GM12878 (cell line): Measurements from ENCODE around the gene DGKB. TPM values are rescaled to one million over a fixed set of nuclear protein-coding genes. Genes with fewer than 3 reads are reported as not detected.

Source experiments
- ATAC-seq: fragments of 200-7000 bp; cut with Tn5 transposase; 3 replicates; pipeline ENCODE4 v1.9.1; 2020; ENCODE audit warnings: mild to moderate bottlenecking, moderate library complexity
- BruUV-seq: library from RNA; stranded (reverse); fragments of 400-500 nt; replicated peaks from 2 replicates; lab custom pipeline; 2021; lab: Mats Ljungman, UMichigan
- CTCF ChIA-PET: fragments of 300-600 bp; sonication (Branson Sonifier 250); formaldehyde crosslinking; extraction: SDS; loops from one replicate; lab custom pipeline; 2021; ENCODE audit warnings: inconsistent platforms; lab: Yijun Ruan, JAX
- POLR2A ChIA-PET: fragments of 350-600 bp; formaldehyde crosslinking; extraction: SDS; loops from one replicate; lab custom pipeline; 2021; ENCODE audit warnings: inconsistent platforms; lab: Charles Lee
- RAD21 ChIA-PET: fragments of 300-600 bp; sonication (Branson Sonifier 250); formaldehyde crosslinking; loops from one replicate; lab custom pipeline; 2023; ENCODE audit warnings: antibody characterized with exemption; ENCODE audit not compliant: unreplicated experiment; lab: Charles Lee
- SMC1A ChIA-PET: fragments of 300-600 bp; sonication (Branson Sonifier 250); formaldehyde crosslinking; loops from one replicate; lab custom pipeline; 2023; ENCODE audit not compliant: unreplicated experiment, uncharacterized antibody; lab: Charles Lee
- DNase-seq: peaks from one replicate; pipeline ENCODE4 v3.0.0-alpha.2; 2011; ENCODE audit warnings: low read depth, low spot score
- FAIRE-seq: peaks from 3 replicates; lab custom pipeline; 2011; peaks lifted over from hg19 to GRCh38; lab: Jason Lieb, UNC
- H2AFZ ChIP-seq: 2 replicates; pipeline ENCODE4 v1.6.0; 2011; ENCODE audit warnings: low read depth, low read length, control low read depth; ENCODE audit not compliant: control insufficient read depth
- H3K27ac ChIP-seq: 2 replicates; pipeline ENCODE4 v1.5.1; 2011; ENCODE audit warnings: control low read depth; ENCODE audit not compliant: control insufficient read depth, insufficient read depth
- H3K27me3 ChIP-seq, 2 experiments: replicated peaks in 1 of 2; 2 replicates each; pipeline versions ENCODE4 v1.6.0 to v1.6.1; 2011; ENCODE audit warnings: low read length in 1 of 2; ENCODE audit not compliant: control insufficient read depth in 2 of 2, insufficient read depth in 2 of 2
- H3K36me3 ChIP-seq, 2 experiments: 2 replicates each; pipeline ENCODE4 v1.5.1; 2011; ENCODE audit warnings: low read length in 1 of 2; ENCODE audit not compliant: control insufficient read depth in 2 of 2, insufficient read depth in 2 of 2
- H3K4me1 ChIP-seq: 2 replicates; pipeline ENCODE4 v1.6.1; 2011; ENCODE audit warnings: mild to moderate bottlenecking, low read length, moderate library complexity, mixed read lengths; ENCODE audit not compliant: control insufficient read depth, insufficient read depth
- H3K4me2 ChIP-seq: 2 replicates; pipeline ENCODE4 v1.6.0; 2011; ENCODE audit warnings: control low read depth; ENCODE audit not compliant: control insufficient read depth, insufficient read depth
- H3K4me3 ChIP-seq: fragments of 200-600 bp; sonication (generic); 2 replicates; pipeline ENCODE4 v1.5.1; 2016
- H3K79me2 ChIP-seq: 2 replicates; pipeline ENCODE4 v1.6.0; 2011; ENCODE audit warnings: low read length; ENCODE audit not compliant: control insufficient read depth, insufficient read depth
- H3K9ac ChIP-seq: 2 replicates; pipeline ENCODE4 v1.8.0; 2011; ENCODE audit warnings: low read length, control low read depth, mixed read lengths; ENCODE audit not compliant: control insufficient read depth, insufficient read depth
- H3K9me3 ChIP-seq: replicated peaks from 3 replicates; pipeline ENCODE4 v1.5.1; 2011; ENCODE audit warnings: mild to moderate bottlenecking, low read length; ENCODE audit not compliant: control insufficient read depth, insufficient read depth
- H4K20me1 ChIP-seq: 2 replicates; pipeline ENCODE4 v1.6.0; 2011; ENCODE audit not compliant: control insufficient read depth, insufficient read depth
- BHLHE40 ChIP-seq, 2 experiments: fragments of 450-650 bp in 1 of 2; IDR thresholded peaks; 2 replicates each; pipeline ENCODE4 v1.6.1; 2011 to 2017; ENCODE audit warnings: low read depth in 2 of 2, borderline replicate concordance in 1 of 2, improper control_type of control experiment in 1 of 2, low read length in 1 of 2, mild to moderate bottlenecking in 1 of 2
- BRCA1 ChIP-seq: IDR thresholded peaks from 2 replicates; pipeline ENCODE4 v1.6.1; 2011; ENCODE audit warnings: low read depth, low read length, improper control_type of control experiment
- CREB1 ChIP-seq: IDR thresholded peaks from 2 replicates; pipeline ENCODE4 v1.6.1; 2012; ENCODE audit warnings: low read depth, mild to moderate bottlenecking, inconsistent platforms
- CREM ChIP-seq: IDR thresholded peaks from 2 replicates; pipeline ENCODE4 v1.6.1; 2014; ENCODE audit warnings: antibody characterized with exemption, low read depth
- EGR1 ChIP-seq, 2 experiments: IDR thresholded peaks; 1 replicate in 1 of 2; 2 replicates in 1 of 2; pipeline ENCODE4 v1.6.1; 2011 to 2012; ENCODE audit warnings: low read depth in 2 of 2, low read length in 2 of 2, borderline replicate concordance in 1 of 2, mild to moderate bottlenecking in 1 of 2, moderate library complexity in 1 of 2
- ETV6 ChIP-seq, 2 experiments: fragments of 450-650 bp in 1 of 2; IDR thresholded peaks in 1 of 2; conservative IDR thresholded peaks in 1 of 2; 2 replicates each; pipeline ENCODE4 v1.6.1; 2014; ENCODE audit warnings: antibody characterized with exemption in 1 of 2, borderline replicate concordance in 1 of 2, low read depth in 1 of 2, mild to moderate bottlenecking in 1 of 2, moderate library complexity in 1 of 2
- FOXK2 ChIP-seq: fragments of 450-650 bp; IDR thresholded peaks from 2 replicates; pipeline ENCODE4 v1.6.1; 2017; ENCODE audit warnings: mild to moderate bottlenecking, moderate library complexity
- GABPA ChIP-seq: IDR thresholded peaks from 2 replicates; pipeline ENCODE4 v1.6.1; 2014; ENCODE audit warnings: antibody characterized with exemption, low read depth, mild to moderate bottlenecking, inconsistent platforms
- MEF2B ChIP-seq: fragments of 450-650 bp; IDR thresholded peaks from 2 replicates; pipeline ENCODE4 v1.6.1; 2018; ENCODE audit warnings: mild to moderate bottlenecking, moderate library complexity; ENCODE audit not compliant: partially characterized antibody, poor library complexity, severe bottlenecking
- PML ChIP-seq: IDR thresholded peaks from 2 replicates; pipeline ENCODE4 v1.6.1; 2012; ENCODE audit warnings: low read length, inconsistent platforms
- RAD21 ChIP-seq: IDR thresholded peaks from 2 replicates; pipeline ENCODE4 v1.6.1; 2011; ENCODE audit warnings: mild to moderate bottlenecking, low read depth, low read length, moderate library complexity; ENCODE audit not compliant: insufficient read depth
- RCOR1 ChIP-seq: conservative IDR thresholded peaks from 2 replicates; pipeline ENCODE4 v1.6.1; 2012; ENCODE audit warnings: low read depth, low read length, improper control_type of control experiment
- SIN3A ChIP-seq: IDR thresholded peaks from 2 replicates; pipeline ENCODE4 v1.6.1; 2012; ENCODE audit warnings: low read depth, low read length, improper control_type of control experiment
- SMC3 ChIP-seq: IDR thresholded peaks from 2 replicates; pipeline ENCODE4 v1.6.1; 2011; ENCODE audit warnings: low read length, improper control_type of control experiment, borderline replicate concordance
- STAT1 ChIP-seq: fragments of 450-650 bp; conservative IDR thresholded peaks from 2 replicates; pipeline ENCODE4 v1.6.1; 2014; ENCODE audit warnings: antibody characterized with exemption, mild to moderate bottlenecking
- STAT3 ChIP-seq: IDR thresholded peaks from 2 replicates; pipeline ENCODE4 v1.6.1; 2011; ENCODE audit warnings: low read depth, low read length, improper control_type of control experiment
- SUPT20H ChIP-seq: IDR thresholded peaks from 2 replicates; pipeline ENCODE4 v1.6.1; 2011; ENCODE audit warnings: low read depth, mild to moderate bottlenecking, low read length, moderate library complexity, borderline replicate concordance; ENCODE audit not compliant: control insufficient read depth
- TBL1XR1 ChIP-seq: IDR thresholded peaks from 2 replicates; pipeline ENCODE4 v1.6.1; 2012; ENCODE audit warnings: low read depth, low read length, improper control_type of control experiment
- ZNF217 ChIP-seq: fragments of 450-650 bp; IDR thresholded peaks from 2 replicates; pipeline ENCODE4 v1.6.1; 2017; ENCODE audit warnings: antibody characterized with exemption, mild to moderate bottlenecking
- ZSCAN29 ChIP-seq: fragments of 450-650 bp; IDR thresholded peaks from 2 replicates; pipeline ENCODE4 v1.6.1; 2017; ENCODE audit warnings: mild to moderate bottlenecking, moderate library complexity
- WGBS: methylation state at CpG from one replicate; pipeline ENCODE4 v1.1.6; 2016; ENCODE audit warnings: low lambda C conversion rate; ENCODE audit not compliant: insufficient replicate concordance, insufficient coverage; ENCODE audit errors: missing lambda C conversion rate; 5-methylcytosine and 5-hydroxymethylcytosine counted together
- in situ Hi-C: fragments of 300-500 bp; cut with MboI; formaldehyde crosslinking; loops from 9 replicates; pipeline ENCODE4 v1.14.3; 2018; ENCODE audit warnings: mixed read lengths
- intact Hi-C: fragments of 100-400 bp; cut with micrococcal nuclease; formaldehyde crosslinking; loops from one replicate; pipeline ENCODE4 v1.14.2; 2022; ENCODE audit not compliant: unreplicated experiment
- polyA plus RNA-seq, 11 experiments: library from polyadenylated mRNA; depleted of rRNA in 4 of 11; unstranded in 6 of 11; stranded (reverse) in 5 of 11; fragments of >200 nt; fragmentation: Nextera tagmentation in 4 of 11; fragmentation: Illumina TruSeq in 1 of 11; extraction: Ambion mirVana in 4 of 11; extraction: Trizol in 1 of 11; gene quantifications; 1 replicate in 1 of 11; 2 replicates in 10 of 11; pipeline versions ENCODE4 v1.2.1 to v1.2.3, GENCODE V29; 2011 to 2016; ENCODE audit warnings: inconsistent platforms in 2 of 11, missing spikeins in 2 of 11, low read depth in 1 of 11
- total RNA-seq, 4 experiments: library from RNA; depleted of rRNA in 3 of 4; stranded (reverse); fragments of >200 nt in 3 of 4; fragmentation: Illumina TruSeq in 1 of 4; extraction: Trizol in 1 of 4; gene quantifications; 2 replicates each; pipeline versions ENCODE4 v1.2.1 to v1.2.3, GENCODE V29; 2013 to 2021

DGKB gene
- total and polyA plus RNA-seq, 10 of the 15 experiments (the other 5 are each of a cell fraction or from before 2014, with no cell fraction given): 0.02 to 0.10 (median 0.04) TPM; not detected in 6

DNA sequence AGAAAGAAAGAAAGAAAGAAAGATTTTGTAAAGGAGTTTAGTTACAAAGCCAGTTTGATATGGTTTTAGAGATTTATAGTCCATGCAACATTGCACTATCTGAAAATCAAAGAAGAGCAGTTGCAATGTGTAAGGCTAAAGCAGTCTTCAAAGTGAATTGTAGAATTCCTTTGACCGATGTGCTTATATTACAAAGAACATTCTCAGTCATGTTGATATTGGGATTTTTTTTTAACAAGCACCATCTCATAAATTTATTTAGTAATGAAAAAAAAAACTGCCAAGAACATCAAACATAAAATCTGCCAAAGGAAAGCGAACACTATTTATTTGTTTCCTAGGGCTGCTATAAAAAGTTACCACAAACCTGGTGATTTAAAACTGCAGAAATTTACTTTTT is 133.3 kb downstream of the DGKB start:
- Histone ChIP-seq H3K36me3 (no peaks in the 10 kb centered on the region), H3K4me3 (no peak overlapping the region), H3K27me3 (no peaks in the 10 kb centered on the region), H3K79me2 (no peaks in the 10 kb centered on the region), H3K4me1 (no peaks in the 10 kb centered on the region), H3K9me3 (no peaks in the 10 kb centered on the region), H2AFZ (no peak overlapping the region), H3K9ac (no peak overlapping the region), H3K4me2 (no peak overlapping the region), H3K27ac (no peak overlapping the region), H4K20me1 (no peaks in the 10 kb centered on the region)
- in situ Hi-C loops (no loop called here), intact Hi-C loops (no loop called here)
- SMC1A ChIA-PET: no interaction called here
- FAIRE-seq (no peak), DNase-seq (no peak), ATAC-seq (no peak)
- TF ChIP-seq ZNF217 (no peak), ZSCAN29 (no peak), RAD21 (no peak), STAT3 (no peak), BHLHE40 (IDR thresholded peaks at IDR 0.05; ENCODE audit: borderline replicate concordance in 1 of 2, low read depth in 2 of 2, low read length in 1 of 2) (no peak), BRCA1 (no peak), SUPT20H (no peak), EGR1 (IDR thresholded peaks at IDR 0.05; ENCODE audit: borderline replicate concordance in 1 of 2, low read depth in 2 of 2, low read length in 2 of 2) (no peak), SMC3 (no peak), SIN3A (no peak), STAT1 (no peak), ETV6 (conservative IDR thresholded peaks at IDR 0.05 in 1 of 2, IDR thresholded peaks at IDR 0.05 in 1 of 2; ENCODE audit: borderline replicate concordance in 1 of 2, low read depth in 1 of 2) (no peak), FOXK2 (no peak), TBL1XR1 (no peak), MEF2B (no peak), CREM (no peak), GABPA (no peak), PML (no peak), RCOR1 (no peak), CREB1 (no peak)
- no TSS peak for BruUV-seq
- 29% methylated on average over 2 of the region's 2 CpGs for WGBS
- RAD21 ChIA-PET: no interaction called here
- CTCF ChIA-PET: no interaction called here
- POLR2A ChIA-PET: no interaction called here
